DND-41 (cell line): ENCODE results near the gene TGDS.

Experiments used
- CTCF ChIP-seq: IDR thresholded peaks from 2 replicates; pipeline ENCODE4 v1.5.1; 2012; ENCODE audit warnings: borderline replicate concordance, low read length, moderate library complexity, mild to moderate bottlenecking; ENCODE audit not compliant: poor library complexity, severe bottlenecking; ENCODE audit errors: extremely low read depth
- EZH2 ChIP-seq: IDR thresholded peaks from 3 replicates; pipeline ENCODE4 v1.6.1; 2012; ENCODE audit warnings: borderline replicate concordance, low read depth, mild to moderate bottlenecking, moderate library complexity, low read length, inconsistent platforms; ENCODE audit not compliant: severe bottlenecking

GRCh38 chr13:94595001-94595949 is 677 bp downstream of the TGDS start:
- TF ChIP-seq CTCF: no peak
- no peak for TF ChIP-seq EZH2
